K562 (cell line): ENCODE results near the gene PFKFB2. TPM values are rescaled to one million over a fixed set of nuclear protein-coding genes. Genes with fewer than 3 reads are reported as not detected.

ENCODE experiments used
- ARID1B ChIP-seq: fragments of 450-650 bp; IDR thresholded peaks from 2 replicates; pipeline ENCODE4 v1.6.1; 2016; ENCODE audit warnings: antibody characterized with exemption, mild to moderate bottlenecking, inconsistent platforms
- ARID3A ChIP-seq: IDR thresholded peaks from 2 replicates; pipeline ENCODE4 v1.6.1; 2012; ENCODE audit warnings: low read depth, low read length, improper control_type of control experiment, borderline replicate concordance
- BRD4 ChIP-seq: fragments of 200-600 bp; sonication (generic); IDR thresholded peaks from 2 replicates; pipeline ENCODE4 v1.6.1; 2017; ENCODE audit warnings: inconsistent platforms
- BRD9 ChIP-seq: fragments of 450-650 bp; IDR thresholded peaks from 2 replicates; pipeline ENCODE4 v1.6.1; 2018; ENCODE audit warnings: low read depth; ENCODE audit not compliant: partially characterized antibody
- C11orf30 ChIP-seq: fragments of 450-650 bp; IDR thresholded peaks from 2 replicates; pipeline ENCODE4 v1.6.1; 2016; ENCODE audit warnings: low read depth, mild to moderate bottlenecking
- DPF2 ChIP-seq: fragments of 450-650 bp; IDR thresholded peaks from 2 replicates; pipeline ENCODE4 v1.6.1; 2016
- EZH2 ChIP-seq: IDR thresholded peaks from 2 replicates; pipeline ENCODE4 v1.6.1; 2012; ENCODE audit warnings: low read depth, mild to moderate bottlenecking, inconsistent platforms, low read length, borderline replicate concordance
- HSF4 ChIP-seq: fragments of 250-450 bp; sonication (Bioruptor Pico); IDR thresholded peaks from 2 replicates; pipeline ENCODE4 v2.1.2; 2022; ENCODE audit warnings: mild to moderate bottlenecking, moderate library complexity, borderline replicate concordance
- KLF1 ChIP-seq: fragments of 450-650 bp; IDR thresholded peaks from 2 replicates; pipeline ENCODE4 v1.6.1; 2016; ENCODE audit warnings: missing genetic modification characterization, missing compliant biosample characterization
- L3MBTL2 ChIP-seq: fragments of 450-650 bp; IDR thresholded peaks from 2 replicates; pipeline ENCODE4 v1.6.1; 2016; ENCODE audit warnings: mild to moderate bottlenecking, moderate library complexity
- MBD2 ChIP-seq: sonication (generic); IDR thresholded peaks from 2 replicates; pipeline ENCODE4 v1.6.1; 2016; ENCODE audit warnings: low read depth, borderline replicate concordance
- SAP30 ChIP-seq: fragments of 200-600 bp; sonication (generic); IDR thresholded peaks from 2 replicates; pipeline ENCODE4 v1.6.1; 2012; ENCODE audit warnings: borderline replicate concordance, low read depth, mild to moderate bottlenecking, moderate library complexity, low read length, control low read depth, inconsistent platforms; ENCODE audit not compliant: insufficient read depth, poor library complexity, severe bottlenecking
- TAF15 ChIP-seq: fragments of 200-400 bp; formaldehyde crosslinking; IDR thresholded peaks from 2 replicates; pipeline ENCODE4 v1.6.1; 2017; ENCODE audit warnings: mild to moderate bottlenecking, low read depth, low read length, moderate library complexity
- TAF7 ChIP-seq: fragments of 450-650 bp; IDR thresholded peaks from 2 replicates; pipeline ENCODE4 v1.6.1; 2016; ENCODE audit warnings: missing genetic modification characterization, missing compliant biosample characterization
- ZBTB8A ChIP-seq: fragments of 450-650 bp; IDR thresholded peaks from 2 replicates; pipeline ENCODE4 v1.6.1; 2018; ENCODE audit warnings: mild to moderate bottlenecking, moderate library complexity; ENCODE audit not compliant: partially characterized antibody
- ZEB2 ChIP-seq: fragments of 450-650 bp; IDR thresholded peaks from 2 replicates; pipeline ENCODE4 v1.6.1; 2016
- ZNF174 ChIP-seq: fragments of 250-450 bp; sonication (Bioruptor Pico); IDR thresholded peaks from 2 replicates; pipeline ENCODE4 v1.4.0; 2020; ENCODE audit warnings: mild to moderate bottlenecking
- ZNF316 ChIP-seq: fragments of 450-650 bp; IDR thresholded peaks from 2 replicates; pipeline ENCODE4 v1.6.1; 2016
- ZNF324 ChIP-seq: fragments of 250-450 bp; sonication (Bioruptor Pico); IDR thresholded peaks from 2 replicates; pipeline ENCODE4 v1.4.0; 2020; ENCODE audit warnings: mild to moderate bottlenecking
- ZNF639 ChIP-seq, 2 experiments: fragments of 200-800 bp in 1 of 2; sonication (Bioruptor generic) in 1 of 2; sonication (generic) in 1 of 2; formaldehyde crosslinking in 1 of 2; IDR thresholded peaks in 1 of 2; conservative IDR thresholded peaks in 1 of 2; 2 replicates each; pipeline versions ENCODE4 v1.5.0 to v1.6.1; 2016 to 2020; ENCODE audit warnings: missing compliant biosample characterization in 1 of 2, missing genetic modification characterization in 1 of 2, missing genetic modification reagents in 1 of 2
- ZNF717 ChIP-seq: fragments of 250-450 bp; sonication (Bioruptor Pico); IDR thresholded peaks from 2 replicates; pipeline ENCODE4 v1.5.0; 2021
- polyA plus RNA-seq, 8 experiments: library from polyadenylated mRNA; depleted of rRNA in 4 of 8; stranded (reverse) in 5 of 8; unstranded in 3 of 8; fragments of >200 nt; fragmentation: Nextera tagmentation in 2 of 8; fragmentation: Illumina TruSeq in 1 of 8; extraction: Ambion mirVana in 2 of 8; extraction: Trizol in 1 of 8; gene quantifications; 2 replicates each; pipeline versions ENCODE4 v1.2.1 to v1.2.3, GENCODE V29; 2011 to 2014; ENCODE audit warnings: inconsistent platforms in 1 of 8, missing spikeins in 1 of 8
- total RNA-seq, 7 experiments: library from RNA; depleted of rRNA in 6 of 7; stranded (reverse); fragments of >200 nt in 6 of 7; fragmentation: Illumina TruSeq in 2 of 7; extraction: Trizol in 2 of 7; gene quantifications; 2 replicates each; pipeline versions ENCODE4 v1.2.1 to v1.2.3, GENCODE V29; 2011 to 2021; ENCODE audit warnings: low replicate concordance in 1 of 7
- TF ChIP-seq, protein P1 (sequence below): sonication (generic); IDR thresholded peaks from 2 replicates; pipeline ENCODE4 v1.6.1; 2016
- TF ChIP-seq, protein P2 (sequence below): fragments of 250-450 bp; sonication (Bioruptor Pico); IDR thresholded peaks from 2 replicates; pipeline ENCODE4 v1.5.0; 2020; ENCODE audit warnings: mild to moderate bottlenecking
- TF ChIP-seq, protein P3 (sequence below): fragments of 450-650 bp; formaldehyde crosslinking; IDR thresholded peaks from 2 replicates; pipeline ENCODE4 v1.4.0; 2020; ENCODE audit warnings: mild to moderate bottlenecking, moderate library complexity

Gene PFKFB2
- total and polyA plus RNA-seq, 9 of the 15 experiments (the other 6 are each of a cell fraction or from before 2014, with no cell fraction given): 6.9 to 26.0 (median 16.4) TPM

DNA sequence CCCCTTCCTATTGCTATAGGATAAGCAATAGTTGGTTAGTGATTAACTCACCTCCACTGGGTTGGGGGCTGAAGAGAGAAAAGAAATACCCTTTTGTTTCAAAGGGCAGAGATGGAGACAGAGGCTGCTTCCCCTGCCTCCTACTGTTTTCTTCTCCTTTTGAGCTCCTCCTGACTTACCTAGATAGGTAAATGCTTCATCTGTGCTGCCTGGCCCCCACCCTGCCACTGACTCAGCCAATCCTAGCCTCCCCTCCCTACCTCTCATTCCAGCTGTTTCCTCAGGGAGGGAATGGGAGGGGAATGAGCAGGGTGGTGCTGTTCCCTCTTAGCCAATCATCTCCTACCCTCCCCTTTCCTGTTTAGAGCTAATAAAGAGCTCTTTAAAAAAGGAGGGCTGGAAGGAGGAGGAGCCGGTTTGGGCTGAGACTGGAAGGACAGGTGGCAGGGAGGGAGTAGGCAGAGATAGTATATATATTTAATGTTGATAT lies 20.5 kb upstream of the PFKFB2 start, which contains the start of gene C1orf116 (continued):
- TF ChIP-seq ARID3A: no peak
- TF ChIP-seq, protein P1, sequence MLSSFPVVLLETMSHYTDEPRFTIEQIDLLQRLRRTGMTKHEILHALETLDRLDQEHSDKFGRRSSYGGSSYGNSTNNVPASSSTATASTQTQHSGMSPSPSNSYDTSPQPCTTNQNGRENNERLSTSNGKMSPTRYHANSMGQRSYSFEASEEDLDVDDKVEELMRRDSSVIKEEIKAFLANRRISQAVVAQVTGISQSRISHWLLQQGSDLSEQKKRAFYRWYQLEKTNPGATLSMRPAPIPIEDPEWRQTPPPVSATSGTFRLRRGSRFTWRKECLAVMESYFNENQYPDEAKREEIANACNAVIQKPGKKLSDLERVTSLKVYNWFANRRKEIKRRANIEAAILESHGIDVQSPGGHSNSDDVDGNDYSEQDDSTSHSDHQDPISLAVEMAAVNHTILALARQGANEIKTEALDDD: 0 out of 2 replicates have a peak, but pooled peaks have one; percentile 12
- no peak for TF ChIP-seq ZNF639 (CRISPR knock-in tag; conservative IDR thresholded peaks at IDR 0.05 in 1 of 2, IDR thresholded peaks at IDR 0.05 in 1 of 2)
- peak; percentile 53 for TF ChIP-seq ZNF316
- 0 out of 2 replicates have a peak, but pooled peaks have one; percentile 22 for TF ChIP-seq L3MBTL2
- no peak for TF ChIP-seq KLF1 (tag)
- TF ChIP-seq TAF15: no peak
- no peak for TF ChIP-seq BRD4
- TF ChIP-seq ZNF324: no peak
- TF ChIP-seq TAF7 (tag): no peak
- no peak for TF ChIP-seq ZBTB8A
- TF ChIP-seq, protein P2, sequence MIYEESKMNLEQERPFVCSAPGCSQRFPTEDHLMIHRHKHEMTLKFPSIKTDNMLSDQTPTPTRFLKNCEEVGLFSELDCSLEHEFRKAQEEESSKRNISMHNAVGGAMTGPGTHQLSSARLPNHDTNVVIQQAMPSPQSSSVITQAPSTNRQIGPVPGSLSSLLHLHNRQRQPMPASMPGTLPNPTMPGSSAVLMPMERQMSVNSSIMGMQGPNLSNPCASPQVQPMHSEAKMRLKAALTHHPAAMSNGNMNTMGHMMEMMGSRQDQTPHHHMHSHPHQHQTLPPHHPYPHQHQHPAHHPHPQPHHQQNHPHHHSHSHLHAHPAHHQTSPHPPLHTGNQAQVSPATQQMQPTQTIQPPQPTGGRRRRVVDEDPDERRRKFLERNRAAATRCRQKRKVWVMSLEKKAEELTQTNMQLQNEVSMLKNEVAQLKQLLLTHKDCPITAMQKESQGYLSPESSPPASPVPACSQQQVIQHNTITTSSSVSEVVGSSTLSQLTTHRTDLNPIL: no peak
- no peak for TF ChIP-seq ZNF717 (CRISPR knock-in tag)
- no peak for TF ChIP-seq EZH2
- no peak for TF ChIP-seq ZNF174 (CRISPR knock-in tag)
- TF ChIP-seq DPF2: peak; percentile 65
- TF ChIP-seq C11orf30: peak; percentile 56
- TF ChIP-seq ARID1B: peak; percentile 39
- TF ChIP-seq BRD9: no peak
- TF ChIP-seq ZEB2: peak; percentile 88
- TF ChIP-seq MBD2: 0 out of 2 replicates have a peak, but pooled peaks have one; percentile 30
- TF ChIP-seq, protein P3, sequence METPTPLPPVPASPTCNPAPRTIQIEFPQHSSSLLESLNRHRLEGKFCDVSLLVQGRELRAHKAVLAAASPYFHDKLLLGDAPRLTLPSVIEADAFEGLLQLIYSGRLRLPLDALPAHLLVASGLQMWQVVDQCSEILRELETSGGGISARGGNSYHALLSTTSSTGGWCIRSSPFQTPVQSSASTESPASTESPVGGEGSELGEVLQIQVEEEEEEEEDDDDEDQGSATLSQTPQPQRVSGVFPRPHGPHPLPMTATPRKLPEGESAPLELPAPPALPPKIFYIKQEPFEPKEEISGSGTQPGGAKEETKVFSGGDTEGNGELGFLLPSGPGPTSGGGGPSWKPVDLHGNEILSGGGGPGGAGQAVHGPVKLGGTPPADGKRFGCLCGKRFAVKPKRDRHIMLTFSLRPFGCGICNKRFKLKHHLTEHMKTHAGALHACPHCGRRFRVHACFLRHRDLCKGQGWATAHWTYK (CRISPR knock-in tag): no peak
- TF ChIP-seq HSF4 (CRISPR knock-in tag): no peak
- no peak for TF ChIP-seq SAP30
